DMS 273 (cell line): ENCODE measurements around the gene LACTB.
"Not testable (repeated sequence)": the region's sequence is repeated elsewhere in the genome, so short reads cannot be mapped to it uniquely, and the experiment has no call there.

ENCODE experiments used
- DNase-seq: peaks from one replicate; lab custom pipeline; 2025; ENCODE audit not compliant: unreplicated experiment; lab: John Stamatoyannopoulos, UW

The LACTB gene

DNA sequence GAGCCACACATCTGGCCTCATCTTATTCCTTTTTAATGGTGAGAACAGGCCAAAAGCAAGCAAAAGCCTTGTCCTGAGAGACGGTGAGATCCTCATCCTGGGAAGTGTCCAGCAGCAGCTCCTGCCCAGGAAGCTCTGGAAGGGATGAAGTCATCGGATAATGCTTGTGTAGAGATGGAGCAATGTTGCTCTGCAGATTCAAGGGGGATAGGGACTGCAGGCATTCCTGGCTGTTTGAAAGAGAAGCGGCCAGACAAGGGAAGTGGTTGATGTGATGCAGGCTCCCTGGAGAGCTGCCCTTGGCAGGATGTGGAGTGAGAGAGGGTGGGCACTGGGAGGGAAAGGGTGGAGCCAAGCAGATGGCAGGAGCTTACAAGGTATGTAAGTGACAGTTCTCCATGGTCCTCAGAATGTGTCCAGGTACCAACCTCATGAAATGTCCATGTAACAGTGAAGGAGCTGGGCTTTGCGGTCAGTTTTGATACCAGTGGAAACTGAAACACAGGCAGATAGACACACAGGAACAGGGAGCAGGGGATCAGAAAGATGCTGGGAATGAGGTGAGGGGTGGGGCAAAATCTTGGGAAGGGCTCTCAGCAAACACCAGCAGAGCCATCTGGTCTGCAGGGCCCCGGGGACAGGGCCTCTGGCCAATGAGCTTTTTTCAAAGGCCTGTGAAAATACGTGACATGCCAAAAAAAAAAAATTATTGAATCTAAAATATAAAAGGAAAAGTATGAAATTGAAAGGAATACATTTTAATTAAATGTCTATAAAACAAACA lies 32.2 kb upstream of the LACTB start:
- peak; percentile 77 for DNase-seq

DNA sequence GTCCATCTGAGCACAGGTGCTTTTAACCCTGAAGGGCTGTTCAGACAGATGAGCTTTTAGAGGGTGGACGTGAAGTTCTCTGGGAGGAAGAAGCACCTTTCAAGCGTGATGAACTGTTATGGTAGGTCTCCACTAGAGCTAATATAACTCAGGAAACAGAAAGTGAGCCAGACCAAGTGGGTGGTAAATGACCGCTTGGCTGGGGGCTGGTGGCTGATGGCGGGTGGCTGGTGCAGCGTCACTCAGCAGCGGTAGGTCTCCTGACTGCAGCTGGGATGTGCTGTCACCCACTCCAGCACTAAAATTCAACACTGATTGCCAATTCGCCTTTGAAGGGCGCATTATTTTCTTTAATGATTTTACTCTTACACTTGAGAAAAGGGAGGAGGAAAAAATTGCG lies 31.2 kb upstream of the LACTB start:
- DNase-seq = no peak

DNA sequence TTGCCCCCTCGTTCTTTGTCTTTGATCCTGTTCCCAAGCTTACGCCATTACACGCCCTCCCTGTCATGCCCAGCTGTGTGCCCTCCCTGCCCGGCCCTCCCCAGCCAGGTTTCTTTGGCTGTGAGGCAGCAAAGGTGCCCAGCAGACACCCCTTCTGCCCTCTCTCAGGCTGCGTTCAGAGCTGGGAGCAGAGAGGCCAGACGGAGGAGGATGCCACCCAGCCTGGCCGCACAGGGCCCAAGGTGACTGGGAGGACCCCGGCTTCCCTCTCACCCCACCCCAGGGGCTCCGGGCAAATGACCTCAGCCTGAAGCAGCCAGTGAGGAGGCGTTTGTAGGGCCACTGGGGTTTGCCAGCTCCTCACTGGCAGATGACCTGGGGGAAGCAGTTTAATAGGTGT lies 30.8 kb upstream of the LACTB start:
- DNase-seq = no peak

DNA sequence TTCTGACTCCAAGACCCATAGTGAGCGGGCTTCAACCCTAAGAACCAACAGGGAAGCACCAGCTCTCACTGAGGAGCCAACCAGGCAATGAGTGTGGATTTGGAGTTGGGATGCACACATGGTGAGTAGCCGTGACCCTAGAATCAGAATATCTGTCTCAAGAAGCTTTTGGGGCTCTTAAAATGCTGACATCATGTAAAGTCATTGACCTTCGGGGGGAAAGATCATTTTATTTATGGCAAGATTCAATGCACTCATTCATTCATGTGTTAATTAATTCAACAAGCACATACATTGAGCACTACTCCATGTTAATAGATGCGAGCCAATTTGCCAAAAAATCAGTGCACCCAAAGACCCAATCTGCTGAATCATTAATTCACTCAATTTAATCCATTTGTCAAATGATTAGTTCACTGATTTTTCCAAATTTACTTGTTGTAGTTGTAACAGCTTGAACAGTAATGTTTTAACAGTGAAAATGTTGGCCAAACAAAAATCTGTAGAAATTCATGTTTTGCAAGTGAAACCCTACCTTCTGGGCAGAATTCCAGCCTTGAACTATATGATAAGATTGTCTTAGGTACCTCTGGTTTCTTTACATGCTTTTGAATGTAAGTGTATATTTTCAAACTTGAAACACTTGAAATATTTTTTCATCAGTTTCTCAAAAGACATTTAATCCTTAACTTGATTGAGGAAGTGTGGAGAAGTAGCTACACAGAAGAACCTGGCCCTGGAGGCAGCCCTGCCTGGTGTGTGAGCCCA lies 29.8 kb upstream of the LACTB start:
- DNase-seq = no peak

DNA sequence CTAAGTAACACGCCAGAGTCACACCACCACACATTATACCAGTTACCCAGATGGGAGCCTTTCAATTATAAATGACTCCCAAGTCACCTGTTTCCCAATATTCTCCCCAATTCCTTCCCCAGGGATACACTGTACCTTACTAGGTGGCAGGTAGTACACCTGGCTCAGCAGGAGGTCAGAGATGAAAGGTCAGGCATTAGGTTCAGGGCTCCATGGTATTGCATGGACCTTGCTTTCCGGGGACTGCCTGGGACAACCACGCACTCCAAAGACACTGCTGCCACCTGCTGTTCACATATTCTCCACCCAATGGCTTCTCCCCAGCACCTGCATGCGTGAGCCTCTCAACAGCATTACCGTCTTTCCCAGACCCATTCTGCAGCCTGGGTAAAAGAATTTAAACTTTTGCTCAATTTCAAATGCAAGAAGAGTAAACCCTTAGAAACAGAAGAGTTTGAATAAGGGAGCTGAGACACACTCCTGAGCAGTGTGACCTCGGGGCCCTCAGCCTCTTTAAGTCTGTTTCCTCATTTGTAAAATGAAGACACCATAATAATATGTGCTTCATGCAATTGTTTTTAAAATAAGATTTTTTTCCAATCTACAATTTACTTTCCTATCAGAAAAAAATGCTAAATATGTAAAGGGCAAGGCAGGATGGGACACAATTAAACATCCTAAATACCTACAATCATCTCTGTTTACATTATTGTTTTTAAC lies 28.0 kb upstream of the LACTB start:
- DNase-seq = peak; percentile 81

DNA sequence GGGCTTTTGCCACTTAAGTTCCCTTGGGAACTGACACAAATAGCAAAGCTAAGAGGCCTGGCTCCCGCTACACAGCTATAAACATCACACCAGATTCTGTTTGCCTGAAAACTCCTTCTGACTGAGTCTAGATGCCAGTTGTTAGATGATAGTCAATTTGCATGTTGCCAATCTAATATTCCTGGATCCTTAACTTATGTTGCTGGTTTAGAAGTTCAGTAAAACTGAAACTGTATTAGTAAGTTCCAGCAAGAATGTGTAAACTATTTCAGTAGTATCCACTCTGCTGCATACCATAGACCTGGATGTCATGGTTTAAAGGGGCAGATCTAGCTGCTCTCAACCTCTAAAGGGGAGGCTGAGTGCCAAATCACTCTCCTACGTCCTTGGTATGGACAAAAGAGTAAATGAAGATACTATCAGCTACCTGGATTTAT lies 27.1 kb upstream of the LACTB start:
- peak; percentile 10 for DNase-seq

DNA sequence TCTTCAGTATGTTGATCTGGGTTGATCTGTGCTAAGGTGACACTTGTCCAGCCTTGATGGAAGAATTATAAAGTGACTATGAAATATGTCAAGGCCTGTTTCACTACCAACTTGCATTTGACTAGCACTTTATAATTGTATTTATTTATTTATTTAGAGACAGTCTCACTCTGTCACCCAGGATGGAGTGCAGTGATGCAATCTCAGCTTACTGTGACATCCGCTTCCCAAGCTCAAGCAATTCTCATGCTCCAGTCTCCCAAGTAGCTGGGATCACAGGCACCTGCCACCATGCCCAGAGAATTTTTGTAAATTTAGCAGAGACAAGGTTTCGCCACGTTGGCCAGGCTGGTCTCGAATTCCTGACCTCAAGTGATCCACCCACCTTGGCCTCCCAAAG lies 25.5 kb upstream of the LACTB start:
- DNase-seq = no peak

DNA sequence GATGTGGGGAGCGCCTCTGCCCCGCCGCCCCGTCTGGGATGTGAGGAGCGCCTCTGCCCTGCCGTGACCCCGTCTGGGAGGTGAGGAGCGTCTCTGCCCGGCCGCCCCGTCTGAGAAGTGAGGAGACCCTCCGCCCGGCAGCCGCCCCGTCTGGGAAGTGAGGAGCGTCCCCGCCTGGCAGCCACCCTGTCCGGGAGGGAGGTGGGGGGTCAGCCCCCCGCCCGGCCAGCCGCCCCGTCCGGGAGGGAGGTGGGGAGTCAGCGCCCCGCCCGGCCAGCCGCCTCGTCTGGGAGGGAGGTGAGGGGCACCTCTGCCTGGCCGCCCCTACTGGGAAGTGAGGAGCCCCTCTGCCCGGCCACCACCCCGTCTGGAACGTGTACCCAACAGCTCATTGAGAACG lies 22.8 kb upstream of the LACTB start:
- DNase-seq = not testable (repeated sequence)

DNA sequence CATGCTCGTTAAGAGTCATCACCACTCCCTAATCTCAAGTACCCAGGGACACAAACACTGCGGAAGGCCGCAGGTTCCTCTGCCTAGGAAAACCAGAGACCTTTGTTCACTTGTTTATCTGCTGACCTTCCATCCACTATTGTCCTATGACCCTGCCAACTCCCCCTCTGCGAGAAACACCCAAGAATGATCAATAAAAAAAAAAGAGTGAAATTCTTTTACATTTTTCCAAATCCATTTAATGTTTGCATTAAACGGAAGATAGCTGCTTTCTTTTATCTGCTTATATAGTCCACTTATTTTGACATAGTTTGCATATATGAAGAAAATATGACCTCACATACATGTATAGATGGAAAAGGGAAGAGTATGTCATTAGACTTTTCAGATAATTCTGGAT lies 22.1 kb upstream of the LACTB start:
- not testable (repeated sequence) for DNase-seq

DNA sequence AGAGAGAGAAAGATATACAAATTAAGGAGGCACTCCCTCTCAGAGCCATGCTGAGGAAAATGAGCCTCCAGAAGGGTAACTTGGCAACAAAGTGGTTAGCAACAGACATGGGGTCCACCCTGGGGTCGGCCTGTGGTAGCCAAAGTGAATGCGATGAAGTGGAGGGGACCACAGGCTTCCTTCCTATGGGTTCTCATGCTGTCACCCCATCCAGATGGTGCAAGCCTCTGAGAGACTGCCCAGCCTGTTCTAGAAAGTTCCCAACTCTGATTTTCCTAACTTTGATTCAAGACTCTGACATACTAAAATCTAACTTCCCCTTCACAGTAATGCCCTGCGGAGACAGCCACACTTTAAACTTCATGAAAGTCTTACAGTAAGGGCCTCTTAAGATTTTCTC lies 18.2 kb upstream of the LACTB start:
- no peak for DNase-seq

DNA sequence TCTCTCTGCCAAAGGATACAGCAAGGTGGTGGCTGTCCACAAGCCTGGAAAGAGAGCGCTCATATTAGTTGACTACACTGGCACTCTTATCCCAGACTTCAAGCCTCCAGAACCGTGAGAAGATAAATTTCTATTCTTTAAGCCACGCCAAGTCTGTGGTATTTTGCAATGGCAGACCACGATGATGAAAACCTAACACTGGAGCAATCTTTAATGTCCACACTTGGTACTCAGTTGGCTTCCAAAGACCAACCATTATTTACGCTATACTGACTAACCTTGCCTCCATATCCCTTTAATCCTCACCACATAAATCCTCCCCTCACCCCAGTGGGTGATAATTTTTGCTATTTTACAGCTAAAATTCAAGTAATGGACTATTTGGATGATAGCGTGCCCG lies 16.9 kb upstream of the LACTB start:
- no peak for DNase-seq

DNA sequence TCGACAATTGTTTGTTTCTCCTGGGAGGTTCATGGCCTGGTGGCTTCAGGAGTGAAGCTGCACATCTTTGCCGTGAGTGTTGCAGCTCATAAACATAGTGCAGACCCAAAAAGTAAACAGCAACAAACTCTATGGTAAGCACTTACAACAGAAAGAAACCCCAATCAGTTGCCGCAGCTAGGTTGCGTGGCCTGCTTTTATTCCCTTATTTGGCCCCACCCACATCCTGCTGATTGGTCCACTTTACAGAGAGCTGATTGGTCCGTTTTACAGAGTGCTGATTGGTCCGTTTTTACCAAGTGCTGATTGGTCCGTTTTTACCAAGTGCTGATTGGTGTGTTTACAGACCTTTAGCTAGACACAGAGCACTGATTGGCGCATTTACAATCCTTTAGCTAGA lies 16.3 kb upstream of the LACTB start:
- DNase-seq = not testable (repeated sequence)

DNA sequence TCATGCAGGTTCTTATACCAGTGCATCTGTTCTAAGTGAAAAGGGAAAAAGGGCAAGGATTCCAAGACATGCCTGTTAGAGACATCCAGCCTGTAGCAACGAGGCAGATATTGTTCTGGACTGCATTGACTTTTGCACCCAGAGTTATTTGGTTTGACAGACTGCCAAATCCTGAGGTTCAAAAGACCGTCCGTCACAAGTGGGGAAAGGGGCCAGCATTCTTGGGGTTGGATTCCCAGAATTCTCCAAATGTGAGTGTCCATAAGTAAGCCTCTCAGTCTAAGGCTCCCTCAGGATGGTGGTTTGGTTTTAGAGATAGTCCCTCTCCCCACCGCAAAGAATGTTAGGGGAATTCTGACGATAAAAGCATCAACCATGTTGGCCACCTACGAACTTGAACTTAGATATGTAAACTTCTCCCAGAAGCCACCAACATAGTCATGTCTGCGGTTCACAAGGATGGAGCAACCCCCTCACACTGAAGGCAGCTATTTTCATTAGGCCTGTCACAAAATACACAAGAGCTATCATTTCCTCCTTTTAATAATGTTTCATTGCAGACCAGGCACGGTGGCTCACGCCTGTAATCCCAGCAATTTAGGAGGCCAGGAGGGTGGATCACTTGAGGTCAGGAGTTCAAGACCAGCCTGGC lies 13.6 kb upstream of the LACTB start:
- no peak for DNase-seq

DNA sequence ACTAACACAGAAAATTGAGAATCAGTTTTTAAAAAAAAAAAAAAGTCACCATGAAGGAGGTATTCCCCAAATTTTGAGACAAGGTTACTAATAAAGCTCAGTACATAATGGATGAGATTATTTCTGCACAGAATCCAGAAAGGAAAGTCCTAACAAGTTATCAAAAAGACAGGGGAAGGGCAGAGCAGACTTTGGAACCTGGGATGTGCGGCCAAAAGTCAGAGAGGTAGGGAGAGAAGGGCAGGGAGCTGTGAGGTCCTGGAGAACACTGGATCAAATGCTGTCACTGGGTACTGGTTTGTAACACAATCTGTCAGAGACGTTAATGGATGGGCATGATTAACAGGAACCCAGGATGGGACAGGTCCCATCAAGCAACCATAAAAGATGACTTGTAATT lies 12.2 kb upstream of the LACTB start:
- no peak for DNase-seq

DNA sequence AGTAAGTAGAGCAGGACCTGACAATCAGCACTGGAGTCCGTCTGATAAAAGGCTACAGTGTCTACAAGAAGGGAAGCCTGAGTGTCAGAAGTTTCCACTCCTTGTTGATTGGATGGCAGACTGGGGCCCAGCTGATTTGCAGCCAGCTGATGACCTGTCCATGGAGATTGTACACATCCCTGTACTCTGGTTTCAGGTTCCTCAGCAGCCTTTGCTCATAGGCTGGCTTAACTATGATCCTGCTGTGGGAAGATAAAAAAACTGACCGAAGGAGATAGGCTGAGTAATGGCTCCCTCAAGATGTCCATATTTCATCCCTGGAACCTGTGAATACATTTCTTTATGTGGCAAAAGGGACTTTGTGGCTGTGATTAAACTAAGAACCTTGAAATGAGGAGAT lies 11.7 kb upstream of the LACTB start:
- no peak for DNase-seq

DNA sequence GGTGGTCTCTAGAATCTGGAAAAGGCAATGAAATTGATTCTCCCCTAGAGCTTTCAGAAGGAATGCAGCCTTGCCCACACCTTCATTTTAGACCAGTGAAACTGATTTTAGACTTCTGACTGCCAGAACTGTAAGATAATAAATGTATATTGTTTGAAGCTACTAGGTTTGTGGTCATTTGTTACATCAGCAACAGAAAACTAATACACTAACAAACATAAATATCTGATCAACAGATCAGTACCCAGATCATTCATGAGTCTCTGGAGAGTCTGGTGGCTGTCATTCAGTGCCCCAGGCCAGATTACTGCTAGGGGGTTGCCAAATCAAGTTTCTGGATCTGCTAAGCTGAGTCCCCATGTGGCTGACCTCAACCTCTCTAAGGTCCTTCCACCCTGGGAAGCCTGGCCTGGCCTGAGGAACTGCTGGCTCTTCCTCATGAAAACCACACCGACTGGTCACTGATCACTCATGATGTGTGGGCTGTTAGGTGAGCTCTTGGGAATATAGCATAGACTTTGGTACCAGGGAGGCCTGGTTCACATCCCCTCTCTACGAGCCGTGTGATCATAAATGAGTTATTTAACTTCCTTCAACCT lies 11.1 kb upstream of the LACTB start:
- no peak for DNase-seq

DNA sequence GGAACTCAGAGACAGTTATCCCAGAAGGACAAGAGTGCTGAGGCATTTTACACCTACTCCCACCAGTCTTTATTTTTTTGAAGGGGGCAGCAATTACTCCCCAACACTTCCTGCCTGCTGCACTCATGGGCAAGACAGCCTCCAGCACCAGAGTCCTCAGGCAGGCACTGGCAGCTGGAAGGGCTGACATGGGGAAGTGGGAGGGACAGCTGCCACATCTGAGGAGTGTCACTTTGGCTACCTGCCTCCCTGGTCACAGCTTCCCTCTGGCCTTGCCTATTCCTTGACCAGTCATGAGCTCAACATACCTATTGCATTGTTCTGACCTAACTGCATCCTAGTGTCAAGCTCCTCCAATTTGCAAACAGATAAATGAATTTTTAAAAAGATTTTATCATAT lies 10.2 kb upstream of the LACTB start:
- no peak for DNase-seq

DNA sequence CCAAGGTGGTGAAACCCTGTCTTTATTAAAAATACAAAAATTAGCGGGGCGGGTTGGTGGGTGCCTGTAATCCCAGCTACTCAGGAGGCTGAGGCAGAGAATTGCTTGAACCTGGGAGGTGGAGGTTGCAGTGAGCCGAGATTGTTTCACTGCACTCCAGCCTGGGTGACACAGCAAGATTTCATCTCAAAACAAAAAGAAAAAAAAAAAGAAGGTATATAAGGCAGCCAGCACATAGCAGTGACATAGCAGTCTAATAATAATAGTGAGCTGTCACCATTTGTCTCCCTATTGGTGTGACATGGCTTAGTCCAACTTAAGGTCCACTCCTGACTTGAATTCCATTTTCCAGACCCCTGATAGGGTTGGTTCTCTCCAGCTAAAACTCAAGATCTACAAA lies 8.8 kb upstream of the LACTB start:
- no peak for DNase-seq

DNA sequence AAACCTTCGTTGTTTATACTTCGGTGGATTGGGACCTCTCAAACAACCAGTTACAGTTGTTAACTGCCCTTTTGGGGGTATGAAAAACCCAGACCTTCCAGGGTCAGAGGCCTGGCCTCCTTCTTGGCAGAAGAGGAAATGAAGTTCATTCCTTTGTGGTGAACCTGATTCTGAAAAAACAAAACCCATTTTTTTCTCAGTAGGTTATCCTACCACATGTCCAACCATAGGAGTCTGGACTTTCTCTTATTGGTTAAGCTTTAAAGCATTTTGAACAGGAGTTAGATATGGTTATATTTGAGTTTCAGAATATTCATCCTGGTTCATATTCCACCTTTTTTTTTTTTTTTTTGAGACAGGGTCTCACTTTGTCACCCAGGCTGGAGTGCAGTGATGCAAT lies 7.2 kb upstream of the LACTB start:
- DNase-seq = no peak

DNA sequence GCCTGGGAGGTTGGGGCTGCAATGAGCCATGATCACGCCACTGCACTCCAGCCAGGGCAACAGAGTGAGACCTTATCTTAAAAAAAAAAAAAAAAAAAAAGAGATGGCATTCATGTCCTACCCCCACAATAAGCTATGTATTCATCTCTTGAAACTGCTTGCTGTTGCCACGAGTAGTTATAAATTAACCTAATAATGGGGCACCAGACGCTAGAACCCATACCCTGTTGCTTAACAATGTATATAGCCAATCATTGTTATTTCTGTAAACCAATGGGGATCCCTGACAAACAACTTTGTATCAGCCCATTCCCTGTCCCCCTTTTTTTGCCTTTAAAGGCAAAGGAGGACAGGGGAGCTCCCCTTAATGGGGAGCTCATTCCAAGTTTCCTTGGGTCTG lies 2.8 kb upstream of the LACTB start:
- no peak for DNase-seq
